HUES64 (cell line): Measurements from ENCODE around the gene IGFBP1.

Experiments used
- H3K27ac ChIP-seq: 2 replicates; pipeline ENCODE4 v1.7.0; 2013; ENCODE audit warnings: low read depth, low read length, inconsistent platforms
- H3K27me3 ChIP-seq: 2 replicates; pipeline ENCODE4 v1.6.1; 2013; ENCODE audit warnings: mild to moderate bottlenecking, low read length; ENCODE audit not compliant: insufficient read depth
- H3K36me3 ChIP-seq: 2 replicates; pipeline ENCODE4 v1.6.1; 2013; ENCODE audit warnings: mild to moderate bottlenecking, low read length; ENCODE audit not compliant: insufficient read depth
- H3K4me1 ChIP-seq: 2 replicates; pipeline ENCODE4 v1.6.1; 2013; ENCODE audit warnings: mild to moderate bottlenecking, low read length, moderate library complexity; ENCODE audit not compliant: insufficient read depth
- H3K4me3 ChIP-seq: 2 replicates; pipeline ENCODE4 v1.5.1; 2013; ENCODE audit warnings: mild to moderate bottlenecking, low read length, moderate library complexity
- H3K9ac ChIP-seq: 2 replicates; pipeline ENCODE4 v1.6.1; 2013; ENCODE audit warnings: mild to moderate bottlenecking, low read depth, low read length
- H3K9me3 ChIP-seq: 2 replicates; pipeline ENCODE4 v1.6.1; 2013; ENCODE audit warnings: low read depth, low read length; ENCODE audit not compliant: insufficient read depth
- WGBS: fragments of 150-250, 120-280 bp; methylation state at CpG from one replicate; pipeline ENCODE4 v1.1.7; 2013; ENCODE audit warnings: missing lambda C conversion rate; 5-methylcytosine and 5-hydroxymethylcytosine counted together

IGFBP1 gene

GRCh38 chr7:45910855-45911254, 22.6 kb downstream of the IGFBP1 start:
- Histone ChIP-seq H3K9me3 (no peaks in the 10 kb centered on the region), H3K27me3 (no peaks in the 10 kb centered on the region), H3K9ac (no peak overlapping the region), H3K4me1 (no peaks in the 10 kb centered on the region), H3K4me3 (no peak overlapping the region), H3K36me3 (peaks cover 15% of the 10 kb centered on the region; the same call in 1 of the 2 replicates), H3K27ac (no peak overlapping the region)
- WGBS, result 94% methylated on average over 3 of the region's 3 CpGs

GRCh38 chr7:45911311-45911710, 23.0 kb downstream of the IGFBP1 start:
- Histone ChIP-seq H3K27ac (no peak overlapping the region), H3K4me3 (no peak overlapping the region), H3K27me3 (no peaks in the 10 kb centered on the region), H3K9me3 (no peaks in the 10 kb centered on the region), H3K4me1 (no peaks in the 10 kb centered on the region), H3K36me3 (peaks cover 18% of the 10 kb centered on the region; the same call in 1 of the 2 replicates), H3K9ac (no peak overlapping the region)
- 91% methylated on average over 9 of the region's 9 CpGs for WGBS

DNA sequence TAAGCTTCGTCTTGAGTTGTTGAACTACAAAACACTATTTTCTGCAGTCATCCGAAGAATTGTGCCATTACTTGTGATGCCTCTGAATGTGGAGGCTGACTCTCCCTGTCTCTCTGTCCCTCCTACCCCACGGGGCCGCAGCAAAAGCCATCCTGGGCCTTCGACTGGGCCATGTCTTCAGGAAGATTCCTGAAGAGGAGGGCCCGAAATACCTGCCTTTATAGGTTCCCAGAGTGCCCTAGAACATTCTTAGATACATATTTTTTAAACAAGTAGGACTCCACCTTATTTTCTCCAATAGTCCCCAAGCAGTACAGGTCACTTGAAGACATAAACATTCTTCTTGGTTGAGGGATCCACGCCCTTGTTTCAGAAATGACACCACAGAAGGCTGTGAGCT, 24.7 kb downstream of the IGFBP1 start:
- H3K4me3 ChIP-seq, result no peak overlapping the region
- no peak overlapping the region for H3K27ac ChIP-seq
- peaks cover 19% of the 10 kb centered on the region; the same call in 1 of the 2 replicates for H3K36me3 ChIP-seq
- peaks cover 4% of the 10 kb centered on the region for H3K27me3 ChIP-seq
- H3K9me3 ChIP-seq, result no peaks in the 10 kb centered on the region
- H3K9ac ChIP-seq, result no peak overlapping the region
- WGBS, result 96% methylated on average over 7 of the region's 7 CpGs
- H3K4me1 ChIP-seq, result no peaks in the 10 kb centered on the region

DNA sequence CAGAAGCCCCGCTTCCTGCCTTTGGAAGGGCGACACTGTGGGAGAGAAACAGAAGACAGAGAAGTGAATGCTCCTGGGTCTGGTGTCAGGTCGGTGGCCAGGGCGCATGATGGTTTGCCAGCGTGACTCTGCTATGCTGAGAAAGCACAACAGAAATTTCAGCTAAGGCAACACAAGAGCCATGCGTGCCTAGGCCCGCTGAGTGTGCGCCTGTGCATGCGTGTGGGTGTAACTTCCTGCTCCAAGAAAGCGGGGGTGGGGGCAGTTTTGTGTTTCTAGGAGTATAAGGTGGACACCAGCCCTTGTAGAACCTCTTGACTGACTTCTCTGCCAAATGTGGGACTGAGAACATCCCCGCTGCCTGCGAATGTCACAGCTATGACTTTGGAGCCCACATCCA, 26.6 kb downstream of the IGFBP1 start:
- Histone ChIP-seq H3K36me3 (peaks cover 19% of the 10 kb centered on the region; the same call in 1 of the 2 replicates), H3K4me3 (no peak overlapping the region), H3K27ac (no peak overlapping the region), H3K9me3 (no peaks in the 10 kb centered on the region), H3K4me1 (no peaks in the 10 kb centered on the region), H3K27me3 (peaks cover 23% of the 10 kb centered on the region), H3K9ac (no peak overlapping the region)
- 96% methylated on average over 12 of the region's 12 CpGs for WGBS

- H3K4me3 ChIP-seq, result no peak overlapping the region
Measured at GRCh38 chr7:45915606-45916005, 27.3 kb downstream of the IGFBP1 start.

GRCh38 chr7:45917064-45917463, 28.8 kb downstream of the IGFBP1 start:
- no peak overlapping the region for H3K4me3 ChIP-seq
- H3K9me3 ChIP-seq, result no peaks in the 10 kb centered on the region
- peaks cover 19% of the 10 kb centered on the region; the same call in 1 of the 2 replicates for H3K36me3 ChIP-seq
- WGBS, result 86% methylated on average over 14 of the region's 14 CpGs
- H3K9ac ChIP-seq, result no peak overlapping the region
- 0 out of 2 replicates have a peak, but pooled peaks cover 5% of the 10 kb centered on the region for H3K4me1 ChIP-seq
- H3K27me3 ChIP-seq, result peaks cover 44% of the 10 kb centered on the region
- H3K27ac ChIP-seq, result no peak overlapping the region

More at GRCh38 chr7:45915606-45916005, 27.3 kb downstream of the IGFBP1 start:
- no peak overlapping the region for H3K27ac ChIP-seq
- no peaks in the 10 kb centered on the region for H3K9me3 ChIP-seq
- no peaks in the 10 kb centered on the region for H3K4me1 ChIP-seq
- WGBS, result 93% methylated on average over 3 of the region's 3 CpGs
- H3K27me3 ChIP-seq, result peaks cover 30% of the 10 kb centered on the region
- no peak overlapping the region for H3K9ac ChIP-seq
- H3K36me3 ChIP-seq, result peaks cover 19% of the 10 kb centered on the region; the same call in 1 of the 2 replicates

DNA sequence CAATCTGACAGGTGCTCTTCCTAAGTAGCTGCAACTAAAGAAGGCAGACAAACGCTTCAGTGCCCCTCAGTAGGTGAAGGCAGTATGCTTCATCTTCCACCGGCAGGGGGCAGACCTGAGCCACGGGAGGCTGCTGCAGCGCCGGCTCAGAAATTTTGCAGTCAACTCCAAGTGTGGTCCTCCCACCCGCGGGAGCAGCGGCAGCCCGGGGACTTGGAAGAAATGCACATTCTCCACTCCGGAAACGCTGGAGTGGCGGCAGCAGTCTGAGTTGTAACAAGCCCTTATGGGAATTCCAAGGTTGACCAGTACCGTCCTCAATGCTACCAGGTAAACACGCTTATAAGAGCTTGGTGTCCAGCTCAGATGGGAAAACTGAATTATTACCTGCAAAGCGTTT, 29.4 kb downstream of the IGFBP1 start:
- Histone ChIP-seq H3K9me3 (no peaks in the 10 kb centered on the region), H3K9ac (no peak overlapping the region), H3K27ac (no peak overlapping the region), H3K4me1 (0 out of 2 replicates have a peak, but pooled peaks cover 5% of the 10 kb centered on the region), H3K27me3 (peaks cover 49% of the 10 kb centered on the region), H3K4me3 (no peak overlapping the region), H3K36me3 (peaks cover 19% of the 10 kb centered on the region; the same call in 1 of the 2 replicates)
- WGBS, result 18% methylated on average over 15 of the region's 15 CpGs

DNA sequence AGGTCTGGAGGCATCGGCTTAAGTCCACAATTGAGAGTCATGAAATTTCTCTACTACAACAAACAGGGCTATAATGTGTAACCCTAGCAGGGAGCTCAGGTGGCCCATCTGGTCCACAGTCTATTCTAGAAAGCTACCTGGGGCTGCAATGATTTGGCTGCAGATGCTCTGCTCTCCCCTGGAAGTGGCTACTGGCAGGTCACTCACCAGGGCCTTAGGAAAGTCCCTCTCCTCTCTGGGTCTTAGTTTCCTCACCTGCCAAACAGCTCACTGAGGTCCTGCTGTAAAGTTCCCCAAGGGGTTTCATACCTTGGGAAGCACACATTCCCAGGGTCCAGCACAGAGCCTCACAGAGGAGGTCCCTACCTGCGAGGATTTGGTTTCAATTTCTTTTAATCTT, 30.3 kb downstream of the IGFBP1 start:
- Histone ChIP-seq H3K9me3 (no peaks in the 10 kb centered on the region), H3K4me3 (no peak overlapping the region), H3K27me3 (peaks cover 54% of the 10 kb centered on the region), H3K4me1 (0 out of 2 replicates have a peak, but pooled peaks cover 8% of the 10 kb centered on the region), H3K36me3 (peaks cover 14% of the 10 kb centered on the region; the same call in 1 of the 2 replicates), H3K9ac (no peak overlapping the region), H3K27ac (no peak overlapping the region)
- WGBS, result 82% methylated on average over 2 of the region's 2 CpGs

- H3K4me1 ChIP-seq, result peaks cover 16% of the 10 kb centered on the region; the same call in 1 of the 2 replicates
- no peaks in the 10 kb centered on the region for H3K9me3 ChIP-seq
- WGBS, result 85% methylated on average over 9 of the region's 9 CpGs
- peaks cover 9% of the 10 kb centered on the region; the same call in 1 of the 2 replicates for H3K36me3 ChIP-seq
- H3K9ac ChIP-seq, result no peak overlapping the region
- peaks cover 54% of the 10 kb centered on the region for H3K27me3 ChIP-seq
- peak overlapping the region; percentile 66; the same call in 1 of the 2 replicates for H3K4me3 ChIP-seq
- no peak overlapping the region for H3K27ac ChIP-seq
Measured at GRCh38 chr7:45919231-45919784, 31.0 kb downstream of the IGFBP1 start.

DNA sequence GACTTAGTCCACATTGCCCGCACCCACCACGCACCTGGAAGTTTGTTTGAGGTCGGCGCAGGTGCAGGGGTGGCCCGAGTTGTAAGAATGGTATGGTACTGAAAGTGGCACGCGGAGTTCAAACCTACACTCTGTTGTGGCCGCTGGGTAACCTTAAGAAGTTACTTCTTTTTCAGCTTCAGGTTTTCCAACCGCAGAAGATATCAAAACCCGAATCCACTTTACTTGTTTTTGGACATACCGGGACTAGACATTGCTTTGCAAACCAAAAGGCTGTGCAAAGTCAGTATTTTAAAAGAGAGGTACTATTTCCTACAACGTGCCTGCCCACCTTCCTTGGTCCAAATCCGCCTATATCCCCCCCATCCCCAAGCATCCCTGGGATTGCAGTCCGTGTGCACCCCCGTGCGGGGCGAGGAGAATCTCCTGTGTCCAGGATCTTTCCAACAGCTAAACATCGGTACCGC, 31.7 kb downstream of the IGFBP1 start:
- H3K9me3 ChIP-seq, result no peaks in the 10 kb centered on the region
- peaks cover 54% of the 10 kb centered on the region for H3K27me3 ChIP-seq
- peak overlapping the region; percentile 66 for H3K4me3 ChIP-seq
- WGBS, result 33% methylated on average over 19 of the region's 19 CpGs
- no peak overlapping the region for H3K27ac ChIP-seq
- H3K4me1 ChIP-seq, result peaks cover 19% of the 10 kb centered on the region; the same call in 1 of the 2 replicates
- no peak overlapping the region for H3K9ac ChIP-seq
- peaks cover 5% of the 10 kb centered on the region; the same call in 1 of the 2 replicates for H3K36me3 ChIP-seq

DNA sequence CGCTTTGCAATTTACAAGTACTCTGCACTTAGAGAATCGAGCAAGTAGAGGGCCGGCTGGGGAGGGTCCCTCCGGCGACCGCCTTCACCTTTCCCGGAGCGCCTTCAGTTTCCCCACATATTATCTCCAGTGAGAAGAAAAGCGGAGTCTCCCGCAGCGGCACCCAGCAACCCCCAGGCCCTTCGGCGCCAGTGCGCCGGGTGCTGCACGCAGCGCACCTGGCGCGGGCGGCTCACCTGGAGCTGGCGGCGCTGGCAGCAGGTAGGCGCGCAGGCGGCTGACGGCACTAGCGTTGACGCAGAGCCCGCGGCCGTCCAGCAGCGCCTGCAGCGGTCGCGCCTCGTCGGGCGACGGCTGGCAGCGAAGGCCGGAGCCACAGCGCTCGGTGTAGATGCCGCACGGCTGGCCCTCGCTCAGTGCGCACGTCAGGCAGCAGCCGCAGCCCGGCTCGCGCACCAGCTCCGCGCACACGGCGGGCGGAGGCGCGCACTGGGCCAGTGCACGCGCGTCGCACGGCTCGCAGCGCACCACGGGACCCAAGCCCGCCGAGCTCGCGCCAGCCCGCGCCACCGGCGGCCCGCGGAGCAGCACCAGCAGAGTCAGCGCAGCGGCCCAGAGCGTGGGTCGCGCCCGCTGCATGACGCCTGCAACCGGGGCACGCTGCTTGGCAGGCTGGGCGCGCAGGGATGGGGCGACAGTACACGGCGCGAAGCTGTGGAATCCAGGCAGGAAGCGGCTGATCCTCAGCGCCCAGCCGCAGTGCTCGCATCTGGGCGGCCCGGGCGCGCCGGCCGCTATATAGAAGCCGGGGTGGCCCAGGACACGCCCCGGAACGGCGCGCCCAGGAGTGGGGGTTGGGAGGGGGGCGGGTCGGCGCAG, 32.5 kb downstream of the IGFBP1 start, which contains the start of gene IGFBP3:
Gene IGFBP3, minus strand, starts transcription at position 771 of the 879 bp plus-strand sequence. Its CDS starts 132 bp downstream, at position 639.
- peaks cover 5% of the 10 kb centered on the region; the same call in 1 of the 2 replicates for H3K36me3 ChIP-seq
- H3K4me1 ChIP-seq, result peaks cover 19% of the 10 kb centered on the region; the same call in 1 of the 2 replicates
- WGBS, result under 1% methylated on average over 111 of the region's 111 CpGs
- no peak within 1 kb of the TSS for H3K27ac ChIP-seq
- peak within 1 kb of the TSS; percentile 65 for H3K9ac ChIP-seq
- peaks cover 54% of the 10 kb centered on the region for H3K27me3 ChIP-seq
- no peaks in the 10 kb centered on the region for H3K9me3 ChIP-seq
- H3K4me3 ChIP-seq, result peak within 1 kb of the TSS; percentile 66
